ENCODE measurements around the gene MTHFD1L. TPM values are rescaled to one million over a fixed set of nuclear protein-coding genes. Genes with fewer than 3 reads are reported as not detected.

The MTHFD1L gene
- total and polyA plus RNA-seq, 8 donors: 1.8 to 16.3 (median 8.8) TPM

GRCh38 chr6:151131324-151132007 lies 266.0 kb downstream of the MTHFD1L start:
- H3K4me3 ChIP-seq: no peak overlapping the region
- no peak for DNase-seq
- H3K27ac ChIP-seq: no peak overlapping the region
- H3K36me3 ChIP-seq: no peaks in the 10 kb centered on the region
- peaks cover 0 to 3% (median 0%) of the 10 kb centered on the region in 4 donors for H3K9me3 ChIP-seq
- peaks cover 0 to 5% (median 3%) of the 10 kb centered on the region in 4 donors for H3K4me1 ChIP-seq
- TF ChIP-seq EP300 (IDR thresholded peaks at IDR 0.05) (no peak), POLR2A (IDR thresholded peaks at IDR 0.05) (no peak), POLR2AphosphoS5 (IDR thresholded peaks at IDR 0.05) (no peak), CTCF (IDR thresholded peaks at IDR 0.05) (no peak)
- 95 to 97% (median 95%) methylated on average over 3 of the region's 3 CpGs for WGBS, 5 donors
- intact Hi-C loops (cut with DNase I; ENCODE audit: low total_unique reads): no loop called here
- no peaks in the 10 kb centered on the region for H3K27me3 ChIP-seq

- no peak overlapping the region for H3K4me3 ChIP-seq
- H3K27ac ChIP-seq: peak overlapping the region in 2 of 5 donors; percentile 2 to 36
- intact Hi-C loops (cut with DNase I; ENCODE audit: low total_unique reads): no loop called here
- peak in 1 of 2 donors; percentile 64 for DNase-seq
- peaks cover 0 to 15% (median 7%) of the 10 kb centered on the region in 4 donors for H3K4me1 ChIP-seq
- no peaks in the 10 kb centered on the region for H3K27me3 ChIP-seq
- TF ChIP-seq POLR2AphosphoS5 (IDR thresholded peaks at IDR 0.05) (no peak), EP300 (IDR thresholded peaks at IDR 0.05) (no peak), POLR2A (IDR thresholded peaks at IDR 0.05) (no peak), CTCF (IDR thresholded peaks at IDR 0.05) (no peak)
- H3K9me3 ChIP-seq: peaks cover 0 to 3% (median 0%) of the 10 kb centered on the region in 4 donors
- 28 to 34% (median 33%) methylated on average over 12 of the region's 12 CpGs for WGBS, 5 donors
- no peaks in the 10 kb centered on the region for H3K36me3 ChIP-seq
Measured at GRCh38 chr6:151136141-151136755, 270.7 kb downstream of the MTHFD1L start.

- Histone ChIP-seq H3K9me3 (peaks cover 0 to 3% (median 0%) of the 10 kb centered on the region in 4 donors), H3K36me3 (no peaks in the 10 kb centered on the region), H3K4me1 (peaks cover 0 to 22% (median 11%) of the 10 kb centered on the region in 4 donors), H3K27ac (no peak overlapping the region), H3K27me3 (no peaks in the 10 kb centered on the region), H3K4me3 (no peak overlapping the region)
- DNase-seq: no peak
- intact Hi-C loops (cut with DNase I; ENCODE audit: low total_unique reads): no loop called here
- 85 to 95% (median 93%) methylated on average over 6 of the region's 6 CpGs for WGBS, 5 donors
- TF ChIP-seq EP300 (IDR thresholded peaks at IDR 0.05): no peak
- TF ChIP-seq POLR2A (IDR thresholded peaks at IDR 0.05): no peak
- TF ChIP-seq POLR2AphosphoS5 (IDR thresholded peaks at IDR 0.05): no peak
- no peak for TF ChIP-seq CTCF (IDR thresholded peaks at IDR 0.05)
Measured at GRCh38 chr6:151137542-151137941, 272.0 kb downstream of the MTHFD1L start.

GRCh38 chr6:151139524-151139923 lies 274.0 kb downstream of the MTHFD1L start:
- Histone ChIP-seq H3K27me3 (no peaks in the 10 kb centered on the region), H3K27ac (no peak overlapping the region), H3K9me3 (no peaks in the 10 kb centered on the region), H3K4me3 (no peak overlapping the region), H3K4me1 (peaks cover 0 to 22% (median 11%) of the 10 kb centered on the region in 4 donors), H3K36me3 (no peaks in the 10 kb centered on the region)
- intact Hi-C loops (cut with DNase I; ENCODE audit: low total_unique reads): no loop called here
- TF ChIP-seq CTCF (IDR thresholded peaks at IDR 0.05): no peak
- TF ChIP-seq EP300 (IDR thresholded peaks at IDR 0.05): no peak
- TF ChIP-seq POLR2AphosphoS5 (IDR thresholded peaks at IDR 0.05): no peak
- no peak for TF ChIP-seq POLR2A (IDR thresholded peaks at IDR 0.05)
- no peak for DNase-seq
- WGBS, 5 donors: 75 to 88% (median 78%) methylated on average over 11 of the region's 11 CpGs

Data from stomach (tissue), 9 donors.